Fibroblast of lung (primary cell): ENCODE measurements around the gene LIPE. TPM values are rescaled to one million over a fixed set of nuclear protein-coding genes. Genes with fewer than 3 reads are reported as not detected.

Source experiments
- DNase-seq, 2 donors: peaks; one replicate each; pipeline versions ENCODE4 v3.0.0 to v3.0.0-alpha.2; 2010; ENCODE audit warnings: low read depth in 2 of 2
- H2AFZ ChIP-seq: 2 replicates; pipeline ENCODE4 v1.5.1; 2012; ENCODE audit warnings: low read length, control low read depth, inconsistent platforms
- H3K27ac ChIP-seq: 2 replicates; pipeline ENCODE4 v1.5.1; 2011; ENCODE audit warnings: low read length, control low read depth; ENCODE audit not compliant: insufficient read depth
- H3K27me3 ChIP-seq: 2 replicates; pipeline ENCODE4 v1.5.1; 2011; ENCODE audit warnings: mild to moderate bottlenecking, low read length; ENCODE audit not compliant: control insufficient read depth, insufficient read depth
- H3K36me3 ChIP-seq: 2 replicates; pipeline ENCODE4 v1.5.1; 2011; ENCODE audit warnings: low read length; ENCODE audit not compliant: control insufficient read depth, insufficient read depth
- H3K4me1 ChIP-seq: 2 replicates; pipeline ENCODE4 v1.5.1; 2011; ENCODE audit warnings: low read length; ENCODE audit not compliant: control insufficient read depth, insufficient read depth; ENCODE audit errors: extremely low read depth
- H3K4me2 ChIP-seq: 2 replicates; pipeline ENCODE4 v1.5.1; 2011; ENCODE audit warnings: low read length, control low read depth; ENCODE audit not compliant: insufficient read depth; ENCODE audit errors: extremely low read depth
- H3K4me3 ChIP-seq, 4 experiments: fragments of 200-600 bp in 1 of 4; sonication (generic) in 1 of 4; replicated peaks in 1 of 4; 2 replicates each; pipeline ENCODE4 v1.5.1; 2011 to 2016; ENCODE audit warnings: low read length in 4 of 4, low read depth in 3 of 4, mild to moderate bottlenecking in 3 of 4, control low read depth in 2 of 4, inconsistent platforms in 1 of 4, mixed read lengths in 1 of 4; ENCODE audit not compliant: insufficient read depth in 1 of 4; ENCODE audit errors: control extremely low read depth in 1 of 4
- H3K79me2 ChIP-seq: 2 replicates; pipeline ENCODE4 v1.5.1; 2012; ENCODE audit warnings: mild to moderate bottlenecking, low read length, inconsistent platforms; ENCODE audit not compliant: control insufficient read depth, insufficient read depth
- H3K9ac ChIP-seq: 2 replicates; pipeline ENCODE4 v1.5.1; 2011; ENCODE audit warnings: mild to moderate bottlenecking, low read length, control low read depth; ENCODE audit not compliant: insufficient read depth
- H3K9me3 ChIP-seq: 2 replicates; pipeline ENCODE4 v1.5.1; 2012; ENCODE audit warnings: low read depth, low read length; ENCODE audit not compliant: control insufficient read depth, insufficient read depth
- H4K20me1 ChIP-seq: 2 replicates; pipeline ENCODE4 v1.5.1; 2011; ENCODE audit warnings: low read length; ENCODE audit not compliant: control insufficient read depth, insufficient read depth; ENCODE audit errors: extremely low read depth
- CTCF ChIP-seq, 2 donors: IDR thresholded peaks in 1 of 2; conservative IDR thresholded peaks in 1 of 2; 1 replicate in 1 of 2; 2 replicates in 1 of 2; pipeline ENCODE4 v1.5.1; 2011 to 2012; ENCODE audit warnings: low read length in 2 of 2, control low read depth in 1 of 2, inconsistent platforms in 1 of 2, low read depth in 1 of 2, mild to moderate bottlenecking in 1 of 2
- EZH2 ChIP-seq: IDR thresholded peaks from 2 replicates; pipeline ENCODE4 v1.5.1; 2012; ENCODE audit warnings: low read length, control low read depth, mild to moderate bottlenecking; ENCODE audit errors: missing control alignments
- polyA plus RNA-seq, 2 donors: library from polyadenylated mRNA; depleted of rRNA in 1 of 2; stranded (reverse) in 1 of 2; unstranded in 1 of 2; fragments of >200 nt; gene quantifications; 2 replicates each; pipeline ENCODE4 v1.2.1, GENCODE V29; 2011 to 2012; ENCODE audit warnings: missing spikeins in 1 of 2
- total RNA-seq: library from RNA; depleted of rRNA; stranded (reverse); fragments of >200 nt; gene quantifications from 2 replicates; pipeline ENCODE4 v1.2.1, GENCODE V29; 2014

The LIPE gene
- total and polyA plus RNA-seq, 2 donors (not counting 1 experiment from before 2014, with no cell fraction given), result 1.1 to 1.7 TPM

DNA sequence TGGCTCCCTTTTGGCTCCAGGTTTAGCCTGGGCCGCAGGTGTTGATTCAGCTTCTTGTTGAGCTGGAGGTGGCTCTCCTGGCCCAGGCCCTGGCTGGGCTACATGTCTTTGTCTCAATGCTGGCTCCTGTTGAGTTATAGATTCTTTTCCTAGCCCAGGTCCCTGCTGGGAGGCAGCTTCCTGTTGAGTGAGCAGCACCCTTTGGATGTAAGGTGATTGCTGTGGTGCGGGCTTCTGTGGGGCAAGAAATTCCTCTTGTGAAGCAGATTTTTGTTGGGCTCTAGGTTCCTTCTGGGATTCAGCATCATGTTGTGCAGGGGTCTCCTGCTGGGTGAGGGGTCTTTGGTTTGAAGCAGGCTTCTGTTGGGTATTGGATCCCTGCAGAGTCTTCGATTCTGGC lies 545 bp downstream of the LIPE start:
- H3K9ac ChIP-seq, result no peak overlapping the region
- peaks cover 5% of the 10 kb centered on the region for H3K4me1 ChIP-seq
- DNase-seq, result no peak
- H3K36me3 ChIP-seq, result no peaks in the 10 kb centered on the region
- H2AFZ ChIP-seq, result no peak overlapping the region
- no peaks in the 10 kb centered on the region for H3K79me2 ChIP-seq
- no peaks in the 10 kb centered on the region for H3K27me3 ChIP-seq
- H4K20me1 ChIP-seq, result no peaks in the 10 kb centered on the region
- no peaks in the 10 kb centered on the region for H3K9me3 ChIP-seq
- TF ChIP-seq EZH2 (no peak), CTCF (conservative IDR thresholded peaks at IDR 0.05 in 1 of 2, IDR thresholded peaks at IDR 0.05 in 1 of 2; ENCODE audit: low read depth in 1 of 2, low read length in 2 of 2) (no peak)
- no peak overlapping the region for H3K4me2 ChIP-seq
- H3K27ac ChIP-seq, result no peak overlapping the region
- no peak overlapping the region for H3K4me3 ChIP-seq

DNA sequence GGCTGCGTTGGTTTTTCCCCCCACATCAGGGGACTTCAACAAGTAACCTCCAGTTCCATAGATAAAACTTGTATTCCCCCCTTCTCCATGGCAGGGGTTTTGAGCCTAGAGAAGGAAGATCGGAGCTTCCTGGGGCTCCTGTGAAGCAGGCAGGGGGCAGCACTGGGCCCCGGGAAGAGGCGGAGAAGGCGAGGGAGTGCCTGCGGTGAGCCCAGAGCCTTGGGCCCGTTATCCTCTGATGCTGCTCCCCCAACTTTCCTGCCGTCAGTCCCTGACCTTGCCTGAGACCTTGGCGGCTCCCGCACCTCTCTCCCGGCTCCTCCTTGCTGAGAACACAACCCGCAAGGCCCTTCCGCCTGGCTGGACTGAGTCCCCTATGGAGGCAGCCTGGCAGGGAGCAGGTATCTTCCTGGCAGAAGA lies 2.5 kb downstream of the LIPE start:
- Histone ChIP-seq H3K27me3 (no peaks in the 10 kb centered on the region), H3K4me3 (no peak overlapping the region), H3K4me2 (no peak overlapping the region), H3K9ac (no peak overlapping the region), H3K79me2 (no peaks in the 10 kb centered on the region), H4K20me1 (no peaks in the 10 kb centered on the region), H3K9me3 (no peaks in the 10 kb centered on the region), H3K36me3 (no peaks in the 10 kb centered on the region), H3K27ac (no peak overlapping the region), H3K4me1 (peaks cover 5% of the 10 kb centered on the region), H2AFZ (no peak overlapping the region)
- TF ChIP-seq EZH2, result no peak
- TF ChIP-seq CTCF (conservative IDR thresholded peaks at IDR 0.05 in 1 of 2, IDR thresholded peaks at IDR 0.05 in 1 of 2; ENCODE audit: low read depth in 1 of 2, low read length in 2 of 2), result peak in 1 of 2 donors; percentile 2
- no peak for DNase-seq

DNA sequence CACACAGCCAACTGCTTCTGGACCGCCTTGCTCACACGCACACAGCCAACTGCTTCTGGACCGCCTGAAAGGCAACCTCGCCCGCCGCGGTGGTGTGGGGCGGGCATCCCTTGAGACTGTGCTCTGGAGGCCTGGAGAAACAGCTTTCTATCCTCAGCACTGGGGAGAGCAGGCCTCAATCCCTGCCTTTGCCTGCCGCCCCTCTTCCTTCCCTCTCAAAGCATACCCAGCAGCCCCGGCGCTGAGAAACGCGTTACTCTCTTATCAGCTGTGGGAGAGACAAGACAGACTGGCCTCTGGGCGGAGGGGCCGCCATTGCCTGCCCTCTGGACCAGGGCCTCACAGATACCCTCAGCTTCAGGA lies 2.9 kb downstream of the LIPE start:
- TF ChIP-seq EZH2 (no peak), CTCF (conservative IDR thresholded peaks at IDR 0.05 in 1 of 2, IDR thresholded peaks at IDR 0.05 in 1 of 2; ENCODE audit: low read depth in 1 of 2, low read length in 2 of 2) (no peak)
- H3K4me2 ChIP-seq, result peak overlapping the region; percentile 40

More for the DNA sequence above, 2.9 kb downstream of the LIPE start:
- Histone ChIP-seq H3K4me1 (peaks cover 5% of the 10 kb centered on the region), H3K9me3 (no peaks in the 10 kb centered on the region), H3K9ac (no peak overlapping the region), H3K4me3 (peak overlapping the region in 1 of 4 experiments; percentile 68), H3K27ac (no peak overlapping the region), H2AFZ (peak overlapping the region; percentile 18), H3K36me3 (no peaks in the 10 kb centered on the region), H3K27me3 (no peaks in the 10 kb centered on the region), H4K20me1 (no peaks in the 10 kb centered on the region), H3K79me2 (no peaks in the 10 kb centered on the region)
- no peak for DNase-seq
